Retinal pigment epithelial cell (primary cell): ENCODE data around the gene EFCAB12.

Experiments used
- DNase-seq: peaks from one replicate; pipeline ENCODE4 v3.0.0-alpha.2; 2010; ENCODE audit warnings: low read depth
- H3K4me3 ChIP-seq: 2 replicates; pipeline ENCODE4 v1.5.1; 2011; ENCODE audit warnings: mild to moderate bottlenecking, low read length, control low read depth, moderate library complexity
- CTCF ChIP-seq: conservative IDR thresholded peaks from 2 replicates; pipeline ENCODE4 v1.5.1; 2011; ENCODE audit warnings: low read depth, low read length, control low read depth, inconsistent platforms

The EFCAB12 gene

GRCh38 chr3:129353589-129353941, 74.9 kb downstream of the EFCAB12 start:
- TF ChIP-seq CTCF: no peak
- no peak overlapping the region for H3K4me3 ChIP-seq
- DNase-seq: no peak

- no peak for DNase-seq
- peak; percentile 0 for TF ChIP-seq CTCF
- H3K4me3 ChIP-seq: no peak overlapping the region
Observed at GRCh38 chr3:129352650-129353588, 75.5 kb downstream of the EFCAB12 start.

- H3K4me3 ChIP-seq: no peak overlapping the region
- TF ChIP-seq CTCF: peak; percentile 30
- DNase-seq: no peak
Observed at GRCh38 chr3:129352045-129352444, 76.4 kb downstream of the EFCAB12 start.
